ENCODE data around the gene RPL22. TPM values are rescaled to one million over a fixed set of nuclear protein-coding genes. Genes with fewer than 3 reads are reported as not detected.
"Not testable (repeated sequence)": the region's sequence is repeated elsewhere in the genome, so short reads cannot be mapped to it uniquely, and the experiment has no call there.

Gene RPL22
- total RNA-seq, 1 donor from 2014 or later = 193 TPM

DNA sequence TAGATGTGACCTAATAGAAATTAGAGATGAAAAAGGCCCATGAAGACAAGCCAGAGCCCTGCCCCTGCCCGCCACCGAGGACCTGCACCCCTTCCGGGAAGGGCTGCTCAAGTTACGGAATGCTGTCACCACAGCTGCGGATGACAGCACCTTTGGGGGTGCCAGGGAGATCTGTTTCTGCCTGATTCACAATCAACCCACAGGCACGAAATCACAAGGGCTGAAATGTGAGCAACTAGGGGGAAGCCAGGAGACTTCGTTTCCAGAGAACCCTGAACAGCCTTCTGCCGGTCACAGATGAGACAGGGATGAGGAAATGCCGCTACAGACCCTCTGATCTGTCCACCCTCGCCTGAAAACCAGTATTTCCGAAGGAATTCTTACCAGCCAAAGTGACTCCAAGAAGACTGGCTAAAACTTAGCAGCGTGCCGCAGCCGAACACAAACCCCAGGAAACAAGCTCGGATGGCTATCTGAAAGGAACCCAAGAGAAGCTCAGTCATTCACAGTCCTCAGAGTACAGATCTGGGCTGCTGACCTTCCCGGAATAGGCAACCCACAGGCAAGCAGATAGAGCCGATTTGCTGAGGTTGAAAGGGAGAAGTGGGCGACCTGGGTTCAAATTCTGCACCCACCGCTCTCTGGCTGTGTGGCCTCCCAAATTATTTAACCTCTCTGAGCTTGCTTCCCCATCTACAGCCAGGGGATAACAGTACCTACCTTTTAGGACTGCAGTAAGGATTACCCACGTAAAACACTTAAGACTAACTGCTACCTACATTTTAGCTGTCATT, 35.3 kb upstream of the RPL22 start:
- DNase-seq (ENCODE audit: low read depth, low spot score) = no peak

DNA sequence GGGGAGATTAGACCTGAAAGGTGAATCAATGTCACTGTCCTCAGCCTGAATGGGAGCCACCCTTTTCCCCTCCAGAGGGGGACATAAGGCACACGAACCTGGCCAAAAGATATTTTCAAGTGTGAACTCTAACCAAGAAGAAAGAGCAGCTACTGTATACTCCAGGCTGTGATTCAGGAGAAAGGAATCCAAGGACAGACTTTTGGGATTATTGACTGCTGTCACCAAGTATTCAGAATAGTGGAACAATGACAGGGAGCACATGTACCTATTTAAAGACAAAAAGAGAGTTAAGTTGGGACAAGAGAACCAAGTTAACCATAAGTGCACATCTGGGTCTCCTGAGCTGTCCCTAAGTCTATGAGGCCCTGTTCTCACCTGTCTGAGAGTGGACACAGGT, 34.0 kb upstream of the RPL22 start:
- DNase-seq (ENCODE audit: low read depth, low spot score) = no peak

DNA sequence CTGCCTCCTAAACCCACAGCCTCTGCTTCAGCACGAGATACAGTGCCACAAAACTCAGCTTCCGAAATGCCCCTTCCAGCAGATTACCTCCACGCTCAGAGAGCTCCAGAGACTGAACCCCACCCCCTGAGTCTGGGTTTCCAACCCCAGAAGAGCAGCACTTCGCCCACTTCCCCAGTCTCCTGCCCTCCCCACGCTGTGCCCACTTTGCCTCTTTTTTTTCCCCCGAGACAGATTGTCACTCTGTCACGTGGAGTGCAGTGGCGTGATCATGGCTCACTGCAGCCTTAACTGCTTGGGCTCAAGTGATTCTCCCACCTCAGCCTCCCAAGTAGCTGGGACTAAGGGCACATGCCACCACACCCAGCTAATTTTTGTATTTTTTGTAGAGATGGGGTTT, 26.3 kb upstream of the RPL22 start:
- no peak for DNase-seq (ENCODE audit: low read depth, low spot score)

DNA sequence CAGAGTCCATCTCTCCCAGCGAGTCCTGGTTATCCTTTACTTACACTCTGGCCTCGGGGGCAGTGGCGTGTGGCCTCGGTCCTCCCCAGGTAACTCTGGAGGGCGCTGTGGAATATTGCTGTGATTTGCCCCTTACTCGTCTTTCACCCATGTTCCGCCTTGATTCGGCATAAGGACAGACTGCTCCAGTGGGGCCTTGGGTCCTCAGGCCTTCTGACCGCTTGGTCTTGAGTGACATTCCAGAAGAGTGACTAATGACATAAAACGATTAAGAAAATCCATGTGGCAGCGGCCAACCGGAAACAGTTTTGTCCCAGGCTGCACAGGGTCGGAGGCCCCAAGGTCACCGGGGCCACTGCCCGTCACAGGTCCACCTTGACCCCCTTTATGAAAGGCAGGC, 25.3 kb upstream of the RPL22 start:
- DNase-seq (ENCODE audit: low read depth, low spot score) = no peak

DNA sequence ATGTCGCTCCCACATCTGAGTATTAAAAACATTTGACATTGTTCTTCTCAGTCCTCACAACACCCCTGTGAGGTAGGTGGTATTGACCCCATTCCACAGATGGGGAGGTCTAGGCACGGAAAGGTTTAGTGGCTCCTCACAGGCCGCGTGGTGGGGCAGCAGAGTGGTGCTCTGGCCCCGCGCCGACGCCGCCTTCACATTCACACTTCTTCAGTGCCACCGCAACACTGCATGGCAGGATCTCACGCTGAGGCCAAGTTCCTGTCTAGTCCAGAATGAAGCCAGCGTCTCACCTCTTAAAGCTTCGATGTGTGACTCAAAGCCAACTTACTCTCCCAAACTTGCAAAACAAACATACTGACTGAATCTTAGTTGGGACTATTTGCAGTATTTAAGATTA, 24.2 kb upstream of the RPL22 start:
- no peak for DNase-seq (ENCODE audit: low read depth, low spot score)

DNA sequence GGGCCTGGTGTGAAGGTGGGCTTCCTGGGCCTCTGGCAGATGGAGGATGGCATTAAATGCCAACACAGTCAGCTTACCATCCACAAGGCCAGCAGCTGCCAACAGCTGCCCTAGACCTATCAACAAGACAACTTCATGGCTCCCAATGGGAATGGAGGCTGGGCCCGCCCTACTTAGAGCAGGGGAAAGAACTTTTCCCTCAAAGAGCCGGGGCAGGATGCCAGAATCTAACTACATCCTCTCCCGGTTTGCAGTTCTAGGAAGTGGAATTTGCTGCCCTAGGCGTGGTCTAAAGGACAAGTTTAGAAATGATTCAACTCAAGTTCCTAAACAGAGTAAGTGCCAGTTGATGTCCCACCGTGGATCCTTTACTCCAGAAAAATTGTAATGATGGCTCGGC, 23.2 kb upstream of the RPL22 start:
- no peak for DNase-seq (ENCODE audit: low read depth, low spot score)

DNA sequence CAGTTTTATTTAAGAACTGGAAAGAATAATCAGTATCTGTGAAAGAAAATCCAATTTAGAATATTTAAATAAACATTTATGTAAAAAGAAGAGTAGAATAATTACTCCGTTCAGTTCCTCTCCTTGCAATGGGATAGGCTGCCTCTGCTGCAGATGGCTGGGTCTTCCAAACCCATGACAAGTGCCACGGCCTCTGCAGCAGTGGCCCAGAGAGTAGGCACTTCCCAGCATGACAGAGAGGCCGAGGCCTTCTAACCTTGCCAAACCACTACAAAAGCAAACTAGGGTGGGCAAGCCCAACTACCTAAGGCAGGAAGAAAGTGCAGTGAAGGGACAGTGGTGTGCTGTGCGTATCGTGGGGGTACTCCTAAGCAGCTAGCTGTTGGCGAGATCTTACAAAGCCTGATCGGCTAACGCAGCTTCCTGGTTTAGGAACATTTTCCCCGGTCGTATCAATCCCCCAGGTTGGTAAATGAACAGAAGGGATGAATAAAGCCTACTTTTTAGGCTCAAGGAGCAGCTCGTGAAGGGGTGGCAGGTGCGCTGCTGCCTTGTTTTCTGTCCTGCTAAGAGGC, 21.9 kb upstream of the RPL22 start:
- DNase-seq (ENCODE audit: low read depth, low spot score) = no peak

DNA sequence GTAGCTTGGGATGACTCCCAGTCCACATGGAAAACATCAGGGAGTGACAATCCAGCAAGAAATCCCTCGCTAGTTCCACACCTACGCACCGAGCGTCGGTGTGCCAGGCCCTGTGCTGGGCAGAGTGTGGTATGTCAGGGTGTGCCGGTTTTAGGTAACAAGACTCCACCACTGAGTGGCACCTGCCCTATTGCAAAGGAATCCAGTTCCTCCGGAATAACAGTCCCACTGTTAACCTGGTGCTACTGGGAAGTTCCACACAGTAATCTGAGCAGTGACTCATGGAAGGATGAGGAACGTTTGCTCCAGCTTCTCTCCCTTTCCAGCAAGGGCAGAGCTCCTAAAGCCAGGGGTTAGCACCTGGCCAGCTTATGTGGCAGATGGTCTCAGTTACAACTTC, 20.8 kb upstream of the RPL22 start:
- DNase-seq (ENCODE audit: low read depth, low spot score) = no peak

DNA sequence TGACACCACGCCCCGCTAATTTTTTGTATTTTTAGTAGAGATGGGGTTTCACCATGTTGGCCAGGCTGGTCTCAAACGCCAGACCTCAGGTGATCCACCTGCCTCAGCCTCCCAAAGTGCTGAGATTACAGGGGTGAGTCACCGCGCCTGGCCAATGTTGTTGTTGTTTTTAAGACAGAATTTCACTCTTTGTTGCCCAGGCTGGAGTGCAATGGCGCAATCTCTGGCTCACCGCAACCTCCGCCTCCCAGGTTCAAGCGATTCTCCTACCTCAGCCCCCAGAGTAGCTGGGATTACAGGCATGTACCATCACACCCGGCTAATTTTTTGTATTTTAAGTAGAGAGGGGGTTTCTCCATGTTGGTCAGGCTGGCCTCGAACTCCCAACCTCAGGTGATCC, 20.2 kb upstream of the RPL22 start:
- not testable (repeated sequence) for DNase-seq (ENCODE audit: low read depth, low spot score)

DNA sequence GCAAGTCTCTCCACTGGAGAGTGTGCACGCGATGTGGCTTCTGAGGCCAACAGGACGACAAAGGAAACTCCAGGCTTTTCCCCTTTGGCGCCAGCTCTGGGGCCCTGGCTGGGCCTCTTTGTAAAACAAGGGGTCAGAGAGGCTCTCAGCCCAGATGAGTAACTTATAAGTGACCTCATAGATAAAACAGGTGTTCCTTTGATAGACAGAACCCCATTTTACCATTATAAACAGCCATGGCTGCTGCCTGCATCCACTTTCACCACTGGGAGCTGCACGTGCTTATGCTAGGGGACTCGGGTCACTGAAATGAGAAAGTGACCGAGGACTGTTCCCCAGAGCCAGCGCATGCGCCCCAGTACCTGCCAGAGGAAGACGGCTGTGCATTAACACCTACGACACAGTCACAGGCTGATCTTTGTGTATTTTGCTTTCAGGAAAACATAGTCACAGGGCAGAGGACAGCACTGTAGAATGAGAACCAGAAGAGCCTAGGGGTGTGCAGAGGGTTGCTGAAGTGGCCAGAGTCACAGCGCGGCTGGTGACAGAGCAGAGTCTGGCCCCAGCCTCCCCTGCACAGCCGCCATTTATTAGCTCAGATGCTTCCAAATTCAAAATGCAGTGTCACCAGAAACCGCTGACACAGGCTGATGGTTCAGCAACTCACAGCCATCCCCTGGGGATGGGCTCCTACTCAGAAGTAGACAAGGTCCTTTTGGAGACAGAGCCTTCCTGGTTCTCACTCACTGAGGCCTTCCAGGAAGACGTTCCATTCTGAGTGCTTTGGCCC, 19.2 kb upstream of the RPL22 start:
- no peak for DNase-seq (ENCODE audit: low read depth, low spot score)

DNA sequence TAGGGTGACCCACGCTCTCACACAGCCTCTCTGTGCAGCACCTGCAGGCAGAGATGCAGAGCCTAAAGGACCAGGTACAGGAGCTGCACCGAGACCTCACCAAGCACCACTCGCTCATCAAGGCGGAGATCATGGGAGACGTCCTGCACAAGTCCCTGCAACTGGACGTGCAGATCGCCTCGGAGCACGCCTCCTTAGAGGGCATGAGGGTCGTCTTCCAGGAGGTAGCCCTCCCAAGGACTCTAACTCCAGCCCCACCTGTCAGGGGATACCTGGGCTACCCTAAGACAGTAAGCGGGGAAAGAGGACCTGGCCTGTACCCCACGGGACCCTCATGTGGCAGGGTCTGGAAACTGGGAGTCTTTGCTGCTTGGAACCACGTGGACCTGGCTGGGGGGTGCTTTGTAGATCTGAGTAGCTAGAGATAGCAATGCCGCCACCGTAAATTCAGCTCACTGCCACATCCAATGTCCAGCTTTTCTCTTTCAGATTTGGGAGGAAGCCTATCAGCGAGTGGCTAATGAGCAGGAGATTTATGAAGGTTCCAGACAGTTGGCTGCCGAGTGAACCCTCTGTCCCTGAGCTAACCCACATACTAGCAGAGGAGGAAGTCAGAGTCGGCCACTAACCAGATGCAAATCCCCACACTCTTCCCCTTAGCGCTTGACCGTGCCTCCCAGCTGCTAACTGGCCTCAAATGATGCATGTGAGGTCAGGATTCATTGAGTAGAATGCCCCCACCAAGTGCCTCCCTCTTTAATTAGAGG, 13.0 kb upstream of the RPL22 start:
- DNase-seq (ENCODE audit: low read depth, low spot score) = no peak

DNA sequence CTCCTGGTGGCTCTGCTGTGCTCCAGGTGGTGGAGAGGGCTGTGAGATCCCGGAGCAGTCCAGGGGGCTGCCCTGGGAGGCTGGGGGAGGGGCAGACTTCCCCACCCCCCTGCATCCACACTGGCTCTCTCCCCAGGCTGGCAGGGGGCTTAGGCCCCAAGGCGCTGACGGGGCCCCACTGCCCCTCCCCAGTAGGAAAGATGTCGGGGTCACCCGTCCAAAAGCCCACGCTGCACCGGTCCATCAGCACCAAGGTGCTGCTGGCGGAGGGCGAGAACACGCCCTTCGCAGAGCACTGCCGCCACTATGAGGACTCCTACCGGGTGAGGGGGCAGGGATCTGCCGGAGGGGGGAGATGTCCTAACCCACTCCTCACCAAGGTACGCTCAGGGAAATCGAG, 12.3 kb upstream of the RPL22 start:
- no peak for DNase-seq (ENCODE audit: low read depth, low spot score)

DNA sequence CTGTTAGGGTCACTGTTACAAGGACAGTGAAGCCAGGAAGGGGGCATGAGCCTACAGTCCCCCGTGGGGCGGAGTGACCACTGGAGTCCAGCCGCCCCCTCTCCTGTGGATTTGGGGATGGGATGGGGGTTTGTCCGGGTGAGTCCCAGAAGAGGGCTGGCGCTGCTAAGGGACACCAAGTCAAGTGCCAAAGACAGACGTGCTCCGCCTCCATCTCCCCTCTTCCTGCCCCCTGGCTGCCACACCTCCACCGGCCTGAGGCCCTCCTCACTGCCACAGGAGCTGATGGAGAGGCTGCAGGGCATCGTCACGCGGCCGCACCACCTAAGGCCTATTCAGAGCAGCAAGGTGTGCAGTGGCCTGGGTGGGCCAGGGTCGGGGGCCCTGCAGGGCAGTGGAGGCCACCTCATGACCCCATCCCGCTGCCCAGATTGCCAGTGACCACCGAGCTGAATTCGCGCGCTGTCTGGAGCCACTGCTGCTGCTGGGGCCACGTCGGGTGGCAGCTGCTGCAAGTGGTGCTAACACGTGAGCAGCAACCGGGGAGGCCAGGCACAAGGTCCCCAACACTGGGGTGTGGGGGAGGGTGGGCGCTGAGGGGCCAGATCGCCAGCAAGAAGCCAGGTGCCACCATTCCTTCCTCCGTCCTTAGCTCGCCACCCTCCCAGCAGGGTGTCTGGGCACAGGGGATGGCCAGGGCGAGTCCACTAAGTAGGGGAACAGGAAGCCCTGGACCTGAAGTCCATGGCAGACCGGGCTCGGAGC, 11.4 kb upstream of the RPL22 start:
- DNase-seq (ENCODE audit: low read depth, low spot score) = no peak

DNA sequence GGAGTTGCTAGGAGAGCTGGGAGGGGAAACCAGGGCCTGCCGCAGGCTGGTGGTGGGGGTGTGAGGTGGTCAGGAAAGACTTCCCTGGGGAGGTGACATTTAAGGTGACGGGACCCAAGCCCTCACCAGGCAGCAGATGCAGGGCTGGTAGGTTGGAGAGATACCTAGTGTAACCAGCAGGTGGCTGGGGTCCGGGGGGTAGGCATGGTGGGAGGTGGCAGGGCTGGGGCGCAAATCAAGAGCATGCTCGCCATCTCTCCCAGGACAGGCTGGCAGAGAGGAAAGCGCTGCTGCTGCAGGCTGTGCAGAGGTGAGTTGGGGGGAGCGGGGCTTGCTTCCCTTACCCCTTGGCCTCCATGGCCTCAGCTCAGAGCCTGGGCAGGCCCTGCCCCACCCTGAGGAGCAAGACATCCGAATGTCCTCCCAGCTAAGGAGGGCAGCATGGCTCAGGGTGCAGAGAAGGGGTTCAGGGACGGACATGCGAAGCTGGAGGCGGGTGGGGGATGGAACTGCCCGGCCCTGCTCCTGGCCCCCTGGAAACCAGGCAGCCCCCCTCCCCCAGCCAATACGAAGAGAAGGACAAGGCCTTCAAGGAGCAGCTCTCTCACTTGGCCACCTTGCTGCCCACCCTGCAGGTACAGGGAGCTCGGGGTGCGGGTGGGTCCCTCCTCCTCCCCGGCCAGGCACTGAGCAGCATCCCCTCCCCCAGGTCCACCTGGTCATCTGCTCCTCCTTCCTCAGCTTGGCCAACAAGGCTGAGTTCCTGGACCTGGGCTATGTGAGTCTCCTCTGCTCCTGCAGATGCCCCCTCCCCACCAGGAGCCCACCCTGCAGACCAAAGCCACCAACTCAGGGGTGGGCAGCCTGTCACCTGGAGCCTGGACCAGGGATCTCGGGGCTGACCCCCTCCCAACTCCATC, 10.5 kb upstream of the RPL22 start:
- DNase-seq (ENCODE audit: low read depth, low spot score) = no peak

DNA sequence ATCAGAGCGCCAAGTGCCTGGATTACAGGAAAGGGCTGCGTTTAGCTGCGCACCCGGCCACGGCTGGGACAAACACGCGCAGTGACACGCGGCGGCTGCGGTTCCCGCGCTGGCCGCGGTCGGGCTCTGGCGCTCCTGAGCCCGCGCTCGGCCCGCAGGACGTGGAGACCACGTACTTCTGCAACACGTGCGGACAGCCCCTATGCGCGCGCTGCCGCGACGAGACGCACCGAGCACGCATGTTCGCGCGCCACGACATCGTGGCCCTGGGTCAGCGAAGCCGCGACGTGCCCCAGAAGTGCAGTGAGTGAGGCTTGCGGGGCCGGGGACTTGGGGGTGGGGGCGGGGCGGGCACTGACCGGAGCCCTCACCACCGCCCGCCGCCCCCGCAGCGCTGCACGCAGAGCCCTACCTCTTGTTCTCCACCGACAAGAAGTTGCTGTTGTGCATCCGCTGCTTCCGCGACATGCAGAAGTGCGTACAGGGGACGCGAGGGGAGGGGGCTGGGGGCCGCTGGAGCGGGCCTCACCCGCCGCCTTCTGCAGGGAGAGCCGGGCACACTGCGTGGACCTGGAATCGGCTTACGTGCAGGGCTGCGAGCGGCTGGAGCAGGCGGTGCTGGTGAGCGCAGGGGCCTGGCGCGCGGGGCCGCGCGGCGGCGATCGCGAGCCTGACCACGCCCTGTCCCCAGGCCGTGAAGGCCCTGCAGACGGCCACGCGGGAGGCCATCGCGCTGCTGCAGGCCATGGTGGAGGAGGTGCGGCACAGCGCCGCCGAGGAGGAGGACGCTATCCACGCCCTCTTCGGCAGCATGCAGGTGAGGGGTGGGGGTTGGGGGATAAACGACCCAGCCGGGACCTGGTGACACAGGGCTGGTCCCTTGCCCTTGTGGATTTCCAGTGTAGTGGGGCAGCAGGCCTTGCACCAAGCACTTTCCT, 9.6 kb upstream of the RPL22 start:
- no peak for DNase-seq (ENCODE audit: low read depth, low spot score)

DNA sequence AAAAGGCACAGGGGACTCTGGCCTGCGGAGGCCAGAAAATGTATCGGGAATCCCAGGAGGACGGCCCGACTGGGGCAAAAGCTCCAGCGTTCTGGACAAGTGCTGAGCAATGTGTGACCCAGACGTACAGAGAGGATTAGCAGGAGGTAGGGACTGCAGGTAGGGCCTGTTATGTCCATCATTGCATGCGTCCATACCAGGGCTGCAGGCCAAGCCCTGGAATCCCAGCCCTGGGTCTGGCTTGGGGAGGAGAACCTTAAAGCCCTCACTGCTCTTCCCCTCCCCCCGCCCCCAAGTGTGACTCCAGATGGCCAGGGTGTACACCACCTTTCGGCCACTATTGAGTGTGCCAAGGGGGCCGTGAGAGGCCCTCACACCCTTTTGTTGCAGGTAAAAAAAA, 8.5 kb upstream of the RPL22 start:
- no peak for DNase-seq (ENCODE audit: low read depth, low spot score)

DNA sequence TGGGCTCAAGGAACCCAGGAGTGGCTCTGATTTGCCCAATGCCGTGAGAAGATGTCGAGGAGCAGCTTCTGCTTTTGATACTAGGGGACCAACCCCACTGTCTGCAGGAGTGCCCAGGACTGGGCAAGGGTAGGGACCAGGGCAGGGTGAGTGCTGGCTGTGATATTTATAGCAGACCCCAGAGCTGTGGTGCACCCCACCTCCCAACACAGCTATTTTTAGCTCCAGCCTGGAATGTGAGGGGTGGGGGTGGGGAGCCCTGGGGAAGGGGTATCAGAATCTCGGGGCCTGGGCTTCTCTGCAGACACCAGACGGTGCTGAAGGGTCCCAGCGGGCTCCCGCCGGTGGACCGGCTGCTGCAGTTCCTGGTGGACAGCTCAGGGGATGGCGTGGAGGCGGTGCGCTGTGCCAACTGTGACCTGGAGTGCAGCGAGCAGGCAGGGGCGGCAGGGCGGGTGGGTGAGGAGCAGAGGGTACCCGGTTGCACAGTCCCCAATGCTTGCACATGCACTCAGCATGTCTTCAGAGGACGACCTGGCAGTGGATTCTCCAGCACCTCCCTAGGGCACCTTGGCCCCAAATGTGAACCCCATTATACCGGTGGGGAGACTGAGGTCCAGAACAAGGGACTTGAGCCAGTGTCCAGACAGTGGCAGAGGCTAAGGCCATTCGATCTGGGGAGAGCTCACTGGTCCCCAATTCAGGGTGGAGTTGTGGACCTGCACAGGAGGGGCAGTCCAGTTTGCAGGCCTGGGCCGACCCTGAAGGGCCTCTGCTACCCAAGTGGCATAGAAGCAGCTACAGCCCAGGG, 7.9 kb upstream of the RPL22 start:
- DNase-seq (ENCODE audit: low read depth, low spot score) = no peak

DNA sequence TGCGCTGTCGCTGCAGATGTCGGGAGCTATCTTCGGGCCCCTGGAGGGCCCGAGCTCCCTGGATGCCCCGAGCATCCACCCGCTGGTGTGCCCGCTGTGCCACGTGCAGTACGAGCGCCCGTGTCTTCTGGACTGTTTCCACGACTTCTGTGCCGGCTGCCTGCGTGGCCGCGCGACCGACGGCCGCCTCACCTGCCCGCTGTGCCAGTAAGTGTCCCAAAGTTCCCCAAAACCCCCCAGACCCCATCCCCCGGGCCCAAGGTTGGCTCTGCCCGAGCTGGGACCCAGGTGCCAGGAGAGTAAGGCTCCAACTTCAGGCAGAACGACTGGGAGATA, 7.1 kb upstream of the RPL22 start:
- no peak for DNase-seq (ENCODE audit: low read depth, low spot score)

Data from pulmonary artery endothelial cell (primary cell).